ENCODE measurements around the gene SPRY1. TPM values are rescaled to one million over a fixed set of nuclear protein-coding genes. Genes with fewer than 3 reads are reported as not detected.

SPRY1 gene
- total RNA-seq, 2 donors from 2014 or later: 59.6 to 89.9 TPM

DNA sequence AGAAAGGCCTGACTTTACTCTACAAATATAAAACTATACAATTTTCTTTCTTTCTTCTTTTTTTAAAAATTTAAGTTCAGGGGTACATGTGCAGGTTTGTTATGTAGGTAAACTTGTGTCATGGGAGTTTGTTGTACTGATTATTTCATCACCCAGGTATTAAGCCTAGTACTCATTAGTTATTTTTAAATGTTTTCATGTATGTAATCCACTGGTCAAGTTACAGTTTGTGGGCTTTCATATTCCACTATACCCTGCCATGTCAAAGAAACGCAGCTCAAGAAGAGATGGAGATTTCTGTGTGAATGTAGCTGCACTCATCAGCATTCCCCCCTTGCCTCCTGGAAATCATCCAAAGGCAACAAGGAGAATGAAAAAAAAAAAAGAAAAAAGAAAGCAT lies 31.2 kb upstream of the SPRY1 start:
- intact Hi-C loops (cut with DNase I): no loop called here
- DNase-seq: no peak
- no peak for ATAC-seq

DNA sequence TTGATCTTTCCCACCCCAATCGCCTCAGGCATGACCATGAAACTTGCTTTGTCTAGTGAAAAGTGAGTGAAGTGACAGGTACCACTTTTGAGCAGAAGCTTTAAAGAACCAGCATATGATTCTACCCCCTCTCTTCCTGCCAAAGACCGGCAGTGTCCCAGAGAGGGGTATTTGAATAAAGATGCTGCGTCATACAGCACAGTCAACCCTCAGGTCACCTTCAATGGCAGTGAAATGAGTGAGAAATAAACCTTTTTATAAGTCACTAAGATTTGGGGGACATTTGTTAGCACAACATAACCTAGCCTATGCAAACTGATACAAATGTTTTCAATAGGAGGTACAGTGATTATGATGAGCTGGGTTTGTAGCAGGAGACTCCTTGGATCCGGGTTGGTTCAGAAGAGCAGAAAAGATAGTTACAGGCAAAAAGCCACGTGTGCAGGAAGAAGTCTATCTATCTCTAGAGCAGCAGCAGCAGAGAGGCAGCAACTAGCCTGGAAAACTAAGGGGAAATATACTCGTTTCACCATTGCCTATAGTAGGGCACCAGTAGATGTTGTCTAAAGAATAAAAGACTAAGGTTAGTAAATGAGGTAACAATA lies 30.3 kb upstream of the SPRY1 start:
- intact Hi-C loops (cut with DNase I): no loop called here
- ATAC-seq (no peak), DNase-seq (no peak)

DNA sequence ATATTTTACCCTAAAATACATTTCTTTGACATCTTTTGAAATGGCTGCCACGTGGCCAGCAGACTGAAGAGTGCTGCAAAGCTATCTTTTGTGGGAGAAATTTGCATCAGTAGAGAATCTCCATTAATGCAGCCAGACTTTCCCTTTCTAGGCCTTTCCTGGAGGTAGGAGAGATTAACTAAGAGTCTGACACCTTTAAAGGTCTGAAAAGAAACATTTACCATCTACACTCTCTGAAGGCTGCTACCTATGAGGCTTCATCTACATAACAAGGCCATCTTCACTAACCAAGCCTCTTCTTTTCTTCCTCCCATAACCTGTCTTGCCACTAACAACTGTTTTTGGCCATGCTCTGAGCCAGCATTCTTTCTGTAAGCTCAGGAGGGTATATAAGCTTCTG lies 17.8 kb upstream of the SPRY1 start:
- intact Hi-C loops (cut with DNase I): no loop called here
- DNase-seq: no peak
- no peak for ATAC-seq

DNA sequence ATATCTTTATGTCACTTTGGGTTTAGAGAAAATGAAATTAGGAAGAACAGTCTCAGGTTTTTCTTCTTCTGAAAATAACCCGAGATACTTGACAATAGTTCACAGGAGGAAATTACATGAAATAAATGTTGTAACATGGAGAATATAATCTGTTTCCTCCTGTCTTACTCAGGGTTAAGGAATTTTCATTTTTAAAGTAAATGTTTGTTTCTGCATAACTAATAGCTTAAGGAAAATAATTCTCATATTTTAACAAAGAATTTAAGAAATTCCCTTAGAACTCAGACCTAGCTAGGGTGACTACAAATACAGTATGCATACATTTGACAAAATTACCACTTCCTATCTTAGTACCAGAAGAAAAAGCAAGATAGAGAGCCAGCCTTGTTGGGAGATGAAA lies 17.2 kb upstream of the SPRY1 start:
- DNase-seq: no peak
- intact Hi-C loops (cut with DNase I): no loop called here

DNA sequence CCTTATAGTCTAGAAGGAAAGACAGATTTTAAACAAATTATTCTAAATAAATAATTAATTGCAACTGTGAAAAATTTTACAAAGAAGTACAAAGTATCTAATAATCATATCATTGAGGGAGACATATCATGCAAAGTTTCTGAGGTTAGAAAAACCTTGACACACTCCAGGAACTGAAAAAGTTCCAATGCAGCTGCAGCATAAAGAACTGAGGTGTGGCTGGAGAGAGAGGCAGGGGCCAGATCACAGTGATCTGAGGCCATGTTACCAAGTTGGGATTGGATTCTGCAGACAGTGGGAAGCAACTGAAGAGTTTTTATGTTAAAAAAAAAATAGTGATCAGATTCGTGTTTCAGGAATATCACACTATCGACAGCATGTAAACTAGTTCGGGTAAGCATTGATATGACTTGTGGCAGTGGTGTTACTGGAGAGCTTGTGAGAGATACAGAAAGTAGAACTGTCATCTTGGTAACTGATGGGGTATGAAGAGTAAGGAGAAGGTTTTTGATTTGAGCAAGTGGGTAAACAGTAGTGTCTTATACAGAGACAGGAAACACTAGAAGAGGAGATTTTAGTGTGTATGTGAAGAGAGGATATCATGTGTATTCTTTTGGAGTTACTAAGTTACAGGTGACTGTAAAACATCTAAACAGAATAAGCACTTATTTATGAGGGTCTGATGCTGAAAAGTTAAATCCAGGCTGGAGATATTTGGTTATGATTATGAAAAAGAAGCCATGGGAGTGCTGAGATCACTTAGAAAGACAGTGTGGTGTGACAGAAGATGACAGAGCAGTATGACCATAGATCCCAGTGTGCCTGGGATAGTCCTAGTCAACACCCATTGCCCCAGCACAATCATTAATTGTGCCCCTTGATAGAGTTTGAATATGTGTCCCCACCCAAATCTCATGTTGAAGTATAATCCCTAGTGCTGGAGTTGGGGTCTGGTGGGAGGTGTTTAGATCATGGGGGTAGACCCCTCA lies 15.6 kb upstream of the SPRY1 start:
- DNase-seq: no peak
- intact Hi-C loops (cut with DNase I): no loop called here
- no peak for ATAC-seq

More for the DNA sequence above, 17.2 kb upstream of the SPRY1 start:
- ATAC-seq: no peak

DNA sequence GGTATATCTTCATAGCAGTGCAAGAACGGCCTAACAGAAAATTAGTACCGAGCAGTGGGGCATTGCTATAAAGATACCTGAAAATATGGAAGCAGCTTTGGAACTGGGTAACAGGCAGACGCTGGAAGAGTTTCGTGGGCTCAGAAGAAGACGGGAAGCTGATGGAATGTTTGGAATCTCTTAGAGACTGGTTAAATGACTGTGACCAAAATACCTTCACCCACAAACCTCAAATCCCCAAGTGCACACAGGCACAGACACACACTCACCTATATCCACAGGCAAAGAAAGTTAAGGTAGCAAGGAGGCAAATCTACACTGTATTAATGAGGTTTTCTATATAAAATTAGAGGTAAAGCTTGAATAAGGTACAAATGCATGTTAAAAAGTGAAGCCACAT lies 14.6 kb upstream of the SPRY1 start:
- ATAC-seq (no peak), DNase-seq (no peak)
- intact Hi-C loops (cut with DNase I): no loop called here

DNA sequence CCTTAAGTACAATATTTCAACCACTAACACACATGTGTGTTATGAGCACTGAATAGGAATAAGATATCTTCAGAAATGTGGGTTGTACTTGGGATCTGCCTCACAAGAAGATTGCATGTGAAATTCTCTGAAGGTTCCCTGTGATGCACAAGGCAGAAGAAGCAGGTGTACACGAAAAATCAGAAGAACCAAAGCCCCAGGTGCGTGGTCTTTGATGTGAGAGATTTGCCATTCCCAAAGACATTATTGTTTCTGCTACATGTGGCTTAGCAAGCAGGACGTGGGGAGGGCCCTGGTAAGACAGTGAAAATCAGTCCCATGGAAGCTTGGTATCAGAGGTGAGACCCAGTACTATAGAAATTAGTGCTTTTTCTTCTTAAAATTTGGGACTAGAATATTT lies 13.0 kb upstream of the SPRY1 start:
- ATAC-seq (no peak), DNase-seq (no peak)
- intact Hi-C loops (cut with DNase I): no loop called here

DNA sequence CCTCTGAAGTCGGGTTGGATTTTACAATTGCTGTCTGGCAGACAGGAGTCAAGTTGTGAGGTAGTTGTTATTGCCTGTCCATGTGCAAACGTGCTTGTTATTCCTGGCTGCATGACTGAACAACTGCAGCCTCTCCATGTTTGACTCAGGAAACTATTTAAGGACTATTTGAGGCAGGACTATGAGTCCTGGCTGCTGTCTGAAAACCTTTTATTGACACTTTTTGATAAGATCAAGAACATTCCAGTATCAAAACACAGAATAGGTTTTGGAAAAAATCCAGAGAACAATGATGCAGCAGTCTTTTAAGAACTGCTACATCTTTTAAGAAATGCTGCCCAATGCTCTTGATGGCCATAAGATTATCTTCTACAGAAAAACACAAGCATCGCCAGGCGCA lies 10.0 kb upstream of the SPRY1 start:
- no peak for DNase-seq
- peak; percentile 47 to 76 for ATAC-seq
- intact Hi-C loops (cut with DNase I): no loop called here

DNA sequence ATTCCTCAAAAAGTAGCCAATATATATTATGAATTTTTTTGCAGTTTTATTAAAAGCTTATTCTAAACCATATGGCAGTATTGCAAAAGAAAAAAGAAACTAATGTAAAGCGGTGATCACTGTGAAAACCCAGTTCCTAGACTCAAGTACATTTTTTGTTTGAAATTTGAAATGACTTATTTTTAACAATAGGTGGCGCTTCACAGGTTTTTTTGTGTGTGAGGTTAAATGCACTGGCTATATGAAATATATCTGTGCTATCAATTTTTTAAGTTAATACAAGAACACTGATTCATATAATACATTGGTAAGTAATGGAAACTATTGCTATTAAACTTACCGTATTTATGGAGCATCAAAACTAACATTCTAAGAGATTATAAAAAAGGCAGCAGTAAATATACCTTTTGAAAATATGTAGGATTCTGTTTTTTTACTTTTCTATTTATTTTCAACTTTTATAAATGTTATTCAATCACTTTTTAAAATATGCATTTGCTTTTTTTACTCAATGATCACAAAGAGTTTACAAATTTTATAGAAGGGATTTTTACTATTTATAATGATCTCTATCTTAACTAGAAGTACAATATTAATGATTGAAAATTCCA lies 5.6 kb upstream of the SPRY1 start:
- ATAC-seq (no peak), DNase-seq (no peak)
- intact Hi-C loops (cut with DNase I): loop anchor here in 1 of 2 donors (10.0 kb wide), 3 partner anchors 266 to 874 kb away; no protein-coding TSS in a partner anchor

DNA sequence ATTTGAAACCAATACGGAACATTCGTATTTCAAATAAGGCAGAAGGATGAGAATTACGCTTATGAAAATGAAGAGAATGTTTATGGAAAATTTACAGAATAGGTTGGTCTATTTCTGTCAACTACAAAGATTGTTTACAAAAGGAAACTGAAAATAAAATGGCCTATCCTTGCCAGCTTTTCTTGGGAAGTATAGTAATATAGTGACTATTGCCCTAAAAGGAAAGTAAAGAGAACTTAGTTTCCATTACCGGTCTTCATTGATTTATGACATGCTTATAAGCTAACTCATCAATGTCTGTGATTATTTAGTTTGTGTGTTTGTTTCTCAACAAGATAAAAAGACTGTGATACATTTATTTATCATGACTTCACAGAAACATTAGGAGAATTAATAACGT lies 2.9 kb upstream of the SPRY1 start:
- intact Hi-C loops (cut with DNase I): loop anchor here in 1 of 2 donors (10.0 kb wide), 3 partner anchors 269 to 871 kb away; no protein-coding TSS in a partner anchor
- no peak for DNase-seq
- no peak for ATAC-seq

DNA sequence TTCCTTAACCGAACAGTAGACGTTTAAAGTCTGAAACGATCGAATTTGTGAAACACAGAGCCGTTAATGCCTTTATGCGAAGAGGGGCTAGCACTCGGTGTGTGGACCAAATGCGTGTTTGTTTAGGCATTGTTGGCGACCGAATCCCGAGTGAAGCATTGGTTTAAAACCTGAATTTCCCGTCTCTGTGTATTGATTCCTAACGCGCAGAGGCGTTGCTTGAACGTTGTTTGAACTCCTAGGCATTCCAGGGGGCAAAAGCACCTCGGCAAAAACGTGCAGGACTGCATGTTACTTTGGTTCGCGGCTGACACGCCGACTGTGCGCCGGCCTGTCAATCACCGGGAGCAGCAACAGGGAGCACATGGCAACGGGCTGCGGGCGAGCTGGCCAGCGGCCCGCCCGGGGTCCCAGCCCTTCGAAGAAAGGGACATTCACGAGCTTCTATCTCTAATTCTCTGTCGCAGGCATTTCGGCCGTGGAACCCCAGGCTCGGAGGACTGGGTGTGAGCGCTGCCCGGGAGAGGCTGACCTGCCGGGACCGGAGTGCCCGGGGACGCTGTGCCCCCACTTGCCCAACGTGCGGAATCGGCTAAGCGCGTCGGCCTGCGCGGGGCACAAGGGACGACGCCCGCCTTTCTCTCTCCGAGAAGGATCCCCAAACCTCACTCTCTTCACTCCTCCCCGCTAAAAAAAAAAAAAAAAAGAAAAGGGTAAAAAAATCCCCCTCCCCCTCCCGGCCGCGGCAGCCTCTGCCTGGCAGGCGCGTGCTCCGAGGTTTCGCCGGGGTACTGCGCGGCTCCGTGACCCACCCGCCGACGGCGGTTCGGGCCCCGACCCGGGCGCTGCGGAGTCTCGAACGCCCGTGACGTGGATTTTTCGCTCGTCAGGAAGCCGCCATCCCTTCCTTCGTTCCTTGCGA lies 810 bp downstream of the SPRY1 start:
- ATAC-seq (peak; percentile 31 to 46), DNase-seq (peak; percentile 40)
- intact Hi-C loops (cut with DNase I): loop anchor here in 1 of 2 donors (5.0 to 10.0 kb wide), 5 partner anchors 50 to 867 kb away; no protein-coding TSS in a partner anchor

DNA sequence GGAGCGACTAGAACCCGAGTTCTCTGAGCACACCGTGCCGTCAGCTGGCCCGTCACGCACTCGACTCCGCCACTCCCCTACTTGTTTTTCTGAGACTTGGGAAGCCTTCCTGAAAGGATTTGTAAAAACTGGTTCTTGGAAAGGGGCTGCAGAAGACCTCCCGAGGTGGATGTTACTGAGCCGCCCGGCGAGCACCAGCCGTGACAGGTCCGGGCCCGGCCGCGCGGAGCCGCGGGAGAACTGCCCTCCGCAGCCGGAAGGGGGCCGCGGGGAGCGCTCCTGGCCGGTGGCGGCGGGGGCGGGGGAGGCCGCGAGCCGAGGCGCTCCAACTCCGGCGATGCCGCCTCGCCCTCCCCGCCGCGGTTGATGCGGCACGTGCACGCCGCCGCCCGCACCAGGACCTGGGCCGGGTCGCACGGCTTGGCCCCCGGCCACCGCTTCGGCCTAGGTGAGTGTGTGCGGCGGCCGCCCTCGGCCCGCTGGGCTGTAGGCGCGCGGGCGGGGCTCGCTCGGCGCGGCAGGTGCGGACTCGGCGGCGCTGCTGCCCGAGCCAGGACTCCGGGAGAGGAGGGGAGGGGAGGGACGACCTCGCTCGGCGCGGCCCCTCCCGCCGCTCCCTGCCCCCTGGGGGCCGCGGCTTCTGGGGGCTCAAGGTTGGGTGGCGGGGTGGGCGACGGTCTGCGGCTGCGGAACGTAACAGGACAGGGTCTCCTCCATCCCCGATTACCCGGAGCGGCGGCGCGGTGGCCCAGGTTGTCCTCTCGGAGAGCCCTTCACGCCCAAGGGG lies 1.7 kb downstream of the SPRY1 start:
- intact Hi-C loops (cut with DNase I): loop anchor here in 1 of 2 donors (5.0 to 10.0 kb wide), 5 partner anchors 51 to 867 kb away; no protein-coding TSS in a partner anchor
- DNase-seq (peak; percentile 59), ATAC-seq (peak; percentile 59 to 74)

DNA sequence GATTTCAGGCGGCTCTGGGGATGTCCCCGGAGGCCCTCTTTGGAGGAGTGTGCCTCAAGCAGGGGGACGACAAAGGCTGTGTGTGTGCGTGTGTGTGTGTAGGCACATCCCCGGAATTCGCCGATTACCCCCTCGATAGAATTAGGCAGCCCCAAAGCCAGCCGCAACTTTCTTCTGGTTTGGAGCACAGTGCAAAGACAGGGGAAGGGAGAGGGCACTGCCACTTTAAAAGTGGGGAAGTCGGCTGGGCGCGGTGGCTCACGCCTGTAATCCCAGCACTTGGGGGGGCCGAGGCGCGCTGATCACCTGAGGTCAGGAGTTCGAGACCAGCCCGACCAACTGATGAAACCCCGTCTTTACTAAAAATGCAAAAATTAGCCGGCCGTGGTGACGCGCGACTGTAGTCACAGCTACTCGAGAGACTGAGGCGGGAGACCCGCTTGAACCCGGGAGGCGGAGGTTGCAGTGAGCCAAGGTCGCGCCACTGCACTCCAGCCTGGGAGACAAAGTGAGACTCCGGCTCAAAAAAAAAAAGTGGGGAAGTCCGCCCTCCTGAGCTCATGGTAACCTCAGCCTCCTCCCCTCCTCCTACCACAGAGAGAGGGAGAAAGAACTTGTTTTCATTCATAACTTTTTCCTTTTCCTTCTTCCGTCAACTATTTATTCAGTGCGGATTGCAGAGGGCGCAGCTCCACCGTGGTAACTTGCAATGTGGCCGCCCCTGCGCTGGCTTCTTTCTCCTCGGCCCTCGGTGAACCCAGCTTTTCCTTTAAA lies 2.4 kb downstream of the SPRY1 start:
- DNase-seq (peak; percentile 47), ATAC-seq (peak; percentile 18 to 27)
- intact Hi-C loops (cut with DNase I): loop anchor here in 1 of 2 donors (5.0 to 10.0 kb wide), 5 partner anchors 52 to 866 kb away; no protein-coding TSS in a partner anchor

DNA sequence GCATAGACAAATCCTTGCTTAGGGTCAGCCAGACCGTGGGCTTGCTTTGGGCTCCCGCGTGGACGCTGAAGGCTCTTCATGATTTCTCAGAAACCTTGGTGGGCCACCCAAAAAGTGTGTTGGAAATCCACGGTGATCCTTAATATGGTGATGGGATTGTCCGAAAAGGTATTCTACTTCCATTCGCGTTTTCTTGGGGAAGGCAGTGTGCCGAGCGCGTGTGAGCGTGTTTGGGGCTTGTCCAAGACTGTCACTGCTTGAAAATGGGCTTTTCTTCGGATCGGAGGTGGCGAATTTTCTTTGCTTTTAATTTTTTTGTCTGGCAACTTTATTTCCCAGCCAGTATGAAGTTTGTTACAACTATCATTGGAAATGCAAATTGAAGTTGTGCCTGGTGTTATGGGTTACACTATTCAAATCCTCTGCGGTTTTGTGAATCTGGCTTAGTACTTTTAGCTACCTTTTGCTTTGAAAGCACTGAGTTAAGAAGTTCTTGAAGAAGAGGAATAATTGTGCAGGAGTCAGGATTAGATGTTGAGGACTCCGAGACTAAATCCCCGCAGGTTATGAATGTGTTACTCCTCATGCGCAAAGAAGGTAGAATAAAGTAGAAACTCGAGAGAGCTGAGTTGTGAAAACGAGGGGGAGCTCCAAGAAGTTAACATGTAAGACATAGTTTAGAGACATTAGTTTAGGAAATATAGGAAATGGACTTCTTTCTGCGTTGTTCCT lies 3.2 kb downstream of the SPRY1 start:
- DNase-seq (no peak), ATAC-seq (no peak)
- intact Hi-C loops (cut with DNase I): loop anchor here (5.0 to 10.0 kb wide), 8 partner anchors 52 to 865 kb away; no protein-coding TSS in a partner anchor

DNA sequence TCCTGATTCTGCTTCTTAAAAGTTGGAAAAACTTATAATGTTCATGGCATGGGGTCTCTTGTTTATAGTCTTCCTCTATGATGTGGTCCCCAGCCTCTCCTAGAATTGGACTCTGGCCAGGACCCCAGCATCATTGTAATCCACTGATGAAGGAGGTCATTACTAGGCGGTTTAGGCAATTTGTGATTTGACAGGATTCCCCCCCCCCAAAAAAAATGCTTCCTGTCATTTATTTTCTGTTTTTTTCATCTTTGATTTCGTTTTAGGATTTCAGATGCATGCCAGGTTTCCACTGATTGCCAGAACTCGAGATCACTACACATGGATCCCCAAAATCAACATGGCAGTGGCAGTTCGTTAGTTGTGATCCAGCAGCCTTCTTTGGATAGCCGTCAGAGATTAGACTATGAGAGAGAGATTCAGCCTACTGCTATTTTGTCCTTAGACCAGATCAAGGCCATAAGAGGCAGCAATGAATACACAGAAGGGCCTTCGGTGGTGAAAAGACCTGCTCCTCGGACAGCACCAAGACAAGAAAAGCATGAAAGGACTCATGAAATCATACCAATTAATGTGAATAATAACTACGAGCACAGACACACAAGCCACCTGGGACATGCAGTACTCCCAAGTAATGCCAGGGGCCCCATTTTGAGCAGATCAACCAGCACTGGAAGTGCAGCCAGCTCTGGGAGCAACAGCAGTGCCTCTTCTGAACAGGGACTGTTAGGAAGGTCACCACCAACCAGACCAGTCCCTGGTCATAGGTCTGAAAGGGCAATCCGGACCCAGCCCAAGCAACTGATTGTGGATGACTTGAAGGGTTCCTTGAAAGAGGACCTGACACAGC lies 4.9 kb downstream of the SPRY1 start:
- ATAC-seq: no peak
- no peak for DNase-seq
- intact Hi-C loops (cut with DNase I): loop anchor here (5.0 to 10.0 kb wide), 3 partner anchors 153 to 253 kb away; no protein-coding TSS in a partner anchor
